GM12875 (cell line): ENCODE results near the gene SPINK14.

Experiments
- H3K4me3 ChIP-seq: one replicate; pipeline ENCODE4 v1.5.1; 2011; ENCODE audit warnings: low read depth, low read length, control low read depth
- TF ChIP-seq, protein P1 (sequence below): IDR thresholded peaks from 2 replicates; pipeline ENCODE4 v1.5.1; 2011; ENCODE audit warnings: low read depth, mild to moderate bottlenecking, control low read depth, inconsistent platforms, low read length, moderate library complexity, borderline replicate concordance; ENCODE audit not compliant: insufficient read depth

The SPINK14 gene

GRCh38 chr5:148208226-148208625, 39.9 kb downstream of the SPINK14 start:
- no peak overlapping the region for H3K4me3 ChIP-seq
- TF ChIP-seq, protein P1, sequence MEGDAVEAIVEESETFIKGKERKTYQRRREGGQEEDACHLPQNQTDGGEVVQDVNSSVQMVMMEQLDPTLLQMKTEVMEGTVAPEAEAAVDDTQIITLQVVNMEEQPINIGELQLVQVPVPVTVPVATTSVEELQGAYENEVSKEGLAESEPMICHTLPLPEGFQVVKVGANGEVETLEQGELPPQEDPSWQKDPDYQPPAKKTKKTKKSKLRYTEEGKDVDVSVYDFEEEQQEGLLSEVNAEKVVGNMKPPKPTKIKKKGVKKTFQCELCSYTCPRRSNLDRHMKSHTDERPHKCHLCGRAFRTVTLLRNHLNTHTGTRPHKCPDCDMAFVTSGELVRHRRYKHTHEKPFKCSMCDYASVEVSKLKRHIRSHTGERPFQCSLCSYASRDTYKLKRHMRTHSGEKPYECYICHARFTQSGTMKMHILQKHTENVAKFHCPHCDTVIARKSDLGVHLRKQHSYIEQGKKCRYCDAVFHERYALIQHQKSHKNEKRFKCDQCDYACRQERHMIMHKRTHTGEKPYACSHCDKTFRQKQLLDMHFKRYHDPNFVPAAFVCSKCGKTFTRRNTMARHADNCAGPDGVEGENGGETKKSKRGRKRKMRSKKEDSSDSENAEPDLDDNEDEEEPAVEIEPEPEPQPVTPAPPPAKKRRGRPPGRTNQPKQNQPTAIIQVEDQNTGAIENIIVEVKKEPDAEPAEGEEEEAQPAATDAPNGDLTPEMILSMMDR: no peak

DNA sequence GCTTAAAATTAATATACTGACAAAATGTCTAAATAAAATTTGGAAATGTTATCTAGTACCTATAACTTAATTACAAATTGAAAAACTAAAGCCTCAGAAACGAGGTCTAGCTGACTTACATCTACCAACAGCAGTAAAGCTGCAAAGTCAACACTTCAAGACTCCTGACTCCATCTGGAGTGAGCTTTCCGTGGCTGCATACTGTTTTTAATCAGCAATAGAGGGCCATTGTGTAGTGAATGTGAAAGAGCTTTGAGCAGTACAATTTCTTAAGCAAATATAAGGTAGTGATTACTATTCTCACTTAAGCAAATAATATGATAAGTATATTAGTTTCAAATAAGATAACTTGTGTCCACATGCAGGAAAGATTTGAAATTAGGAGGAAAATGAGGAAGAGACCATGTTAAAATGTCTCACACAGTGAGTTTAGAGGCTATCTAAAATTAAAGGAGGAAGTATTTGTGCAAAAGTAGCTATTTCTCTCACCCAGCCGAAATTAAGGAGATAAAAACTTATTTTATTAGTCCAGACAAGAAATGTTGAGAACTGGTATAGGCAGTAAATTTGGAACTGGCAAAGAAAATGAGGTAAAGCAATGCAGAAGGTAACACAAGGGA, 40.9 kb downstream of the SPINK14 start:
- H3K4me3 ChIP-seq: no peak overlapping the region
- TF ChIP-seq, protein P1: no peak

- TF ChIP-seq, protein P1: no peak
- no peak overlapping the region for H3K4me3 ChIP-seq
These were observed 46.4 kb downstream of the SPINK14 start for GRCh38 chr5:148214665-148215185.

GRCh38 chr5:148221508-148221907, 53.2 kb downstream of the SPINK14 start:
- TF ChIP-seq, protein P1: no peak
- no peak overlapping the region for H3K4me3 ChIP-seq

- TF ChIP-seq, protein P1: no peak
- no peak overlapping the region for H3K4me3 ChIP-seq
These were observed 55.9 kb downstream of the SPINK14 start for GRCh38 chr5:148224117-148224742.
